GM23338 (cell line): Measurements from ENCODE around the gene ZMYND19. TPM values are rescaled to one million over a fixed set of nuclear protein-coding genes. Genes with fewer than 3 reads are reported as not detected.

Experiments
- ATAC-seq: fragments of 200-7000 bp; cut with Tn5 transposase; 3 replicates; pipeline ENCODE4 v1.9.1; 2020
- DNase-seq: peaks from one replicate; pipeline ENCODE4 v3.0.0-alpha.2; 2015; ENCODE audit warnings: low spot score
- H2AFZ ChIP-seq: fragments of 200-600 bp; sonication (generic); 2 replicates; pipeline ENCODE4 v1.8.0; 2016; ENCODE audit warnings: antibody characterized with exemption, mild to moderate bottlenecking, moderate library complexity
- H3F3A ChIP-seq: fragments of 200-600 bp; sonication (generic); replicated peaks from 2 replicates; pipeline ENCODE4 v1.8.0; 2017; ENCODE audit warnings: antibody characterized with exemption, mixed run types, low read depth
- H3K27ac ChIP-seq: fragments of 200-600 bp; sonication (generic); 2 replicates; pipeline ENCODE4 v1.6.1; 2016; ENCODE audit warnings: low read depth
- H3K27me3 ChIP-seq: fragments of 200-600 bp; sonication (generic); 2 replicates; pipeline ENCODE4 v1.8.0; 2016; ENCODE audit warnings: mild to moderate bottlenecking, mixed run types, moderate library complexity; ENCODE audit not compliant: insufficient read depth
- H3K36me3 ChIP-seq: fragments of 200-600 bp; sonication (generic); 2 replicates; pipeline ENCODE4 v1.8.0; 2016; ENCODE audit warnings: mild to moderate bottlenecking; ENCODE audit not compliant: insufficient read depth
- H3K4me1 ChIP-seq: fragments of 200-600 bp; sonication (generic); 2 replicates; pipeline ENCODE4 v1.8.0; 2016; ENCODE audit warnings: mild to moderate bottlenecking, moderate library complexity; ENCODE audit not compliant: insufficient read depth
- H3K4me2 ChIP-seq: fragments of 200-600 bp; sonication (generic); 2 replicates; pipeline ENCODE4 v1.7.1; 2017; ENCODE audit warnings: mixed run types
- H3K4me3 ChIP-seq: fragments of 200-600 bp; sonication (generic); 2 replicates; pipeline ENCODE4 v1.6.1; 2016; ENCODE audit warnings: mixed run types
- H3K79me2 ChIP-seq: fragments of 200-600 bp; sonication (generic); replicated peaks from 2 replicates; pipeline ENCODE4 v1.8.0; 2017; ENCODE audit warnings: mild to moderate bottlenecking; ENCODE audit not compliant: insufficient read depth
- H3K9me2 ChIP-seq: fragments of 200-600 bp; sonication (generic); 2 replicates; pipeline ENCODE4 v1.8.0; 2017; ENCODE audit not compliant: insufficient read depth
- H4K20me1 ChIP-seq: fragments of 200-600 bp; sonication (generic); replicated peaks from 2 replicates; pipeline ENCODE4 v1.8.0; 2017; ENCODE audit warnings: mild to moderate bottlenecking; ENCODE audit not compliant: insufficient read depth
- H3K27ac Mint-ChIP-seq: 2 replicates; pipeline ENCODE4 v1.8.0; 2020; ENCODE audit warnings: inconsistent platforms, mild to moderate bottlenecking, moderate library complexity, mixed read lengths
- H3K27me3 Mint-ChIP-seq: 3 replicates; pipeline ENCODE4 v1.8.0; 2022; ENCODE audit warnings: low read depth, mild to moderate bottlenecking, moderate library complexity, mixed read lengths, inconsistent platforms; ENCODE audit not compliant: insufficient read depth, poor library complexity
- H3K36me3 Mint-ChIP-seq: 3 replicates; pipeline ENCODE4 v1.8.0; 2021; ENCODE audit warnings: low read depth, mild to moderate bottlenecking, inconsistent platforms, moderate library complexity, mixed read lengths
- H3K4me1 Mint-ChIP-seq: 3 replicates; pipeline ENCODE4 v1.8.0; 2020; ENCODE audit warnings: mild to moderate bottlenecking, inconsistent platforms, mixed read lengths
- H3K4me3 Mint-ChIP-seq: 3 replicates; pipeline ENCODE4 v1.8.0; 2021; ENCODE audit warnings: moderate library complexity, mild to moderate bottlenecking, inconsistent platforms, mixed read lengths
- H3K9me3 Mint-ChIP-seq: 3 replicates; pipeline ENCODE4 v1.8.0; 2020; ENCODE audit warnings: moderate library complexity, mild to moderate bottlenecking, inconsistent platforms, mixed read lengths
- CREB1 ChIP-seq: fragments of 250-450 bp; sonication (Bioruptor Pico); IDR thresholded peaks from 2 replicates; pipeline ENCODE4 v1.5.0; 2020; ENCODE audit warnings: low read depth, mild to moderate bottlenecking, moderate library complexity
- EZH2 ChIP-seq: fragments of 200-600 bp; sonication (generic); IDR thresholded peaks from one replicate; pipeline ENCODE4 v1.8.0; 2017; ENCODE audit warnings: antibody characterized with exemption, mild to moderate bottlenecking, low read depth; ENCODE audit not compliant: unreplicated experiment
- EZH2phosphoT487 ChIP-seq: fragments of 200-600 bp; sonication (generic); IDR thresholded peaks from one replicate; pipeline ENCODE4 v1.8.1; 2018; ENCODE audit warnings: antibody characterized with exemption; ENCODE audit not compliant: unreplicated experiment
- JUNB ChIP-seq: IDR thresholded peaks from one replicate; pipeline ENCODE4 v1.6.1; 2016; ENCODE audit warnings: antibody characterized with exemption; ENCODE audit not compliant: unreplicated experiment
- NANOG ChIP-seq: IDR thresholded peaks from 2 replicates; pipeline ENCODE4 v1.6.1; 2016; ENCODE audit warnings: antibody characterized with exemption, borderline replicate concordance
- POLR2AphosphoS5 ChIP-seq: IDR thresholded peaks from 2 replicates; pipeline ENCODE4 v1.6.1; 2016; ENCODE audit warnings: antibody characterized with exemption, low read depth
- STAT1 ChIP-seq: IDR thresholded peaks from one replicate; pipeline ENCODE4 v1.6.1; 2016; ENCODE audit warnings: antibody characterized with exemption; ENCODE audit not compliant: unreplicated experiment
- ZNF114 ChIP-seq: fragments of 250-450 bp; sonication (Bioruptor Pico); IDR thresholded peaks from 2 replicates; pipeline ENCODE4 v1.5.0; 2020; ENCODE audit warnings: mild to moderate bottlenecking, moderate library complexity
- ZNF331 ChIP-seq: fragments of 250-450 bp; sonication (Bioruptor Pico); IDR thresholded peaks from 2 replicates; pipeline ENCODE4 v1.5.0; 2020; ENCODE audit warnings: low read depth, mild to moderate bottlenecking, moderate library complexity
- polyA plus RNA-seq: library from polyadenylated mRNA; unstranded; fragments of >200 nt; fragmentation: Nextera tagmentation; extraction: Ambion mirVana; gene quantifications from 2 replicates; pipeline ENCODE4 v1.2.1, GENCODE V29; 2016
- total RNA-seq: library from RNA; depleted of rRNA; stranded (reverse); fragments of >200 nt; shearing (Covaris generic); gene quantifications from 2 replicates; pipeline ENCODE4 v1.2.3, GENCODE V29; 2014
- TF ChIP-seq, protein P1 (sequence below): fragments of 250-450 bp; sonication (Bioruptor Pico); IDR thresholded peaks from 2 replicates; pipeline ENCODE4 v1.5.0; 2020; ENCODE audit warnings: mild to moderate bottlenecking, moderate library complexity
- TF ChIP-seq, protein P2 (sequence below): IDR thresholded peaks from 2 replicates; pipeline ENCODE4 v1.6.1; 2016; ENCODE audit warnings: antibody characterized with exemption
- TF ChIP-seq, protein P3 (sequence below), 2 experiments: fragments of 200-600 bp in 1 of 2; sonication (generic) in 1 of 2; conservative IDR thresholded peaks; 2 replicates each; pipeline versions ENCODE4 v1.5.1 to v1.6.1; 2016 to 2017; ENCODE audit warnings: antibody characterized with exemption in 2 of 2, low read depth in 2 of 2, mild to moderate bottlenecking in 2 of 2, moderate library complexity in 1 of 2
- TF ChIP-seq, protein P4 (sequence below): IDR thresholded peaks from one replicate; pipeline ENCODE4 v1.6.1; 2018; ENCODE audit warnings: antibody characterized with exemption; ENCODE audit not compliant: unreplicated experiment

The ZMYND19 gene
- total and polyA plus RNA-seq, 2 experiments from 2014 or later: 25.8 to 58.5 TPM

DNA sequence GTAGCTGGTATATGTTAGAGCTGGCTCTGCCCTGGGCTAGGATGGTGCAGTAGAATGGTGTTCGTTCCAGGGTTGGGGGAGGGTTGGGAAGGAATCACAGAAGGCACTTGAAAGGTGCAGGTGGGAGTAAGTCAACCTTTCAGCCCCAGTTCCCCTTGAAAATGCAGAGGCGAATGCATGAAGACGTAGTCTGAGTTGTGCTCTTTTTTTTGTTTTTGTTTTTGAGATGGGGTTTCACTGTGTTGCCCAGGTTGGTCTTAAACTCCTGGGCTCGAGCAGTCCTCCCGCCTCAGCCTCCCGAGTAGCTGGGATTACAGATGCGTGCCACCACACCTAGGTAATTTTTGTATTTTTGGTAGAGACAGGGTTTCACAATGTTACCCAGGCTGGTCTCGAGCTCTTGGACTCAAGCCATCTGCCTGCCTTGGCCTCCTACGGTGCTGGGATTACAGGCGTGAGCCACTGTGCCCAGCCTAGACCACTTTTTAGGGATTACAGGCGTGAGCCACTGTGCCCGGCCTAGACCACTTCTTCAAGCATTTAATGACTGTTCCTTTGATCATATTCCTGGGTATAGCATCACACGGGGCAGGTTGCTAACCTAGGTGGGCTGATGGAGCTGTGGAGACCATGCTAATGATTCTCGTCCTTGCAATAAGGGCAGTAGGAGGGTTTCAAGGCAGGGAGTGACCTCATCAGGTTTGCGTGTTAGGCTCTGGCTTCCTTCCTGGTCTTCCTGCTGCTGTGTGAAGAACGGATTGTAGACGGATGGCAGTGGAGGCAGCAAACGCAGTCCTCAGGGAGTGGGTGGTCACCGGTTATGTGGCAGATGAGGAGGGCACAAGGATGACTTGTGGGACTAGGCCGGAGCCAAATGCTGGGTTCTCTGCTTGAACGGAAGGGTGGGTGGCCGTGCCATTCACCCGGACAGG lies 42.2 kb upstream of the ZMYND19 start:
- Histone ChIP-seq H3K4me2 (0 out of 2 replicates have a peak overlapping the region, but pooled peaks have one; percentile 26), H2AFZ (no peak overlapping the region), H3K4me3 (no peak overlapping the region), H4K20me1 (peaks cover 61% of the 10 kb centered on the region), H3K27ac (peak overlapping the region; percentile 66; the same call in 1 of the 2 replicates), H3F3A (no peaks in the 10 kb centered on the region; the same call in 1 of the 2 replicates), H3K27me3 (no peaks in the 10 kb centered on the region), H3K79me2 (peaks cover 100% of the 10 kb centered on the region), H3K4me1 (peaks cover 28% of the 10 kb centered on the region), H3K9me2 (no peaks in the 10 kb centered on the region), H3K36me3 (no peaks in the 10 kb centered on the region)
- DNase-seq (no peak), ATAC-seq (peak; percentile 43)
- H3K4me1 Mint-ChIP-seq: peaks cover 43% of the 10 kb centered on the region
- H3K9me3 Mint-ChIP-seq: no peaks in the 10 kb centered on the region
- no peak overlapping the region; the same call in 2 of the 3 replicates for H3K4me3 Mint-ChIP-seq
- H3K27me3 Mint-ChIP-seq: peaks cover 5% of the 10 kb centered on the region
- 0 out of 2 replicates have a peak overlapping the region, but pooled peaks have one; percentile 43 for H3K27ac Mint-ChIP-seq
- no peak for TF ChIP-seq ZNF114
- TF ChIP-seq, protein P1, sequence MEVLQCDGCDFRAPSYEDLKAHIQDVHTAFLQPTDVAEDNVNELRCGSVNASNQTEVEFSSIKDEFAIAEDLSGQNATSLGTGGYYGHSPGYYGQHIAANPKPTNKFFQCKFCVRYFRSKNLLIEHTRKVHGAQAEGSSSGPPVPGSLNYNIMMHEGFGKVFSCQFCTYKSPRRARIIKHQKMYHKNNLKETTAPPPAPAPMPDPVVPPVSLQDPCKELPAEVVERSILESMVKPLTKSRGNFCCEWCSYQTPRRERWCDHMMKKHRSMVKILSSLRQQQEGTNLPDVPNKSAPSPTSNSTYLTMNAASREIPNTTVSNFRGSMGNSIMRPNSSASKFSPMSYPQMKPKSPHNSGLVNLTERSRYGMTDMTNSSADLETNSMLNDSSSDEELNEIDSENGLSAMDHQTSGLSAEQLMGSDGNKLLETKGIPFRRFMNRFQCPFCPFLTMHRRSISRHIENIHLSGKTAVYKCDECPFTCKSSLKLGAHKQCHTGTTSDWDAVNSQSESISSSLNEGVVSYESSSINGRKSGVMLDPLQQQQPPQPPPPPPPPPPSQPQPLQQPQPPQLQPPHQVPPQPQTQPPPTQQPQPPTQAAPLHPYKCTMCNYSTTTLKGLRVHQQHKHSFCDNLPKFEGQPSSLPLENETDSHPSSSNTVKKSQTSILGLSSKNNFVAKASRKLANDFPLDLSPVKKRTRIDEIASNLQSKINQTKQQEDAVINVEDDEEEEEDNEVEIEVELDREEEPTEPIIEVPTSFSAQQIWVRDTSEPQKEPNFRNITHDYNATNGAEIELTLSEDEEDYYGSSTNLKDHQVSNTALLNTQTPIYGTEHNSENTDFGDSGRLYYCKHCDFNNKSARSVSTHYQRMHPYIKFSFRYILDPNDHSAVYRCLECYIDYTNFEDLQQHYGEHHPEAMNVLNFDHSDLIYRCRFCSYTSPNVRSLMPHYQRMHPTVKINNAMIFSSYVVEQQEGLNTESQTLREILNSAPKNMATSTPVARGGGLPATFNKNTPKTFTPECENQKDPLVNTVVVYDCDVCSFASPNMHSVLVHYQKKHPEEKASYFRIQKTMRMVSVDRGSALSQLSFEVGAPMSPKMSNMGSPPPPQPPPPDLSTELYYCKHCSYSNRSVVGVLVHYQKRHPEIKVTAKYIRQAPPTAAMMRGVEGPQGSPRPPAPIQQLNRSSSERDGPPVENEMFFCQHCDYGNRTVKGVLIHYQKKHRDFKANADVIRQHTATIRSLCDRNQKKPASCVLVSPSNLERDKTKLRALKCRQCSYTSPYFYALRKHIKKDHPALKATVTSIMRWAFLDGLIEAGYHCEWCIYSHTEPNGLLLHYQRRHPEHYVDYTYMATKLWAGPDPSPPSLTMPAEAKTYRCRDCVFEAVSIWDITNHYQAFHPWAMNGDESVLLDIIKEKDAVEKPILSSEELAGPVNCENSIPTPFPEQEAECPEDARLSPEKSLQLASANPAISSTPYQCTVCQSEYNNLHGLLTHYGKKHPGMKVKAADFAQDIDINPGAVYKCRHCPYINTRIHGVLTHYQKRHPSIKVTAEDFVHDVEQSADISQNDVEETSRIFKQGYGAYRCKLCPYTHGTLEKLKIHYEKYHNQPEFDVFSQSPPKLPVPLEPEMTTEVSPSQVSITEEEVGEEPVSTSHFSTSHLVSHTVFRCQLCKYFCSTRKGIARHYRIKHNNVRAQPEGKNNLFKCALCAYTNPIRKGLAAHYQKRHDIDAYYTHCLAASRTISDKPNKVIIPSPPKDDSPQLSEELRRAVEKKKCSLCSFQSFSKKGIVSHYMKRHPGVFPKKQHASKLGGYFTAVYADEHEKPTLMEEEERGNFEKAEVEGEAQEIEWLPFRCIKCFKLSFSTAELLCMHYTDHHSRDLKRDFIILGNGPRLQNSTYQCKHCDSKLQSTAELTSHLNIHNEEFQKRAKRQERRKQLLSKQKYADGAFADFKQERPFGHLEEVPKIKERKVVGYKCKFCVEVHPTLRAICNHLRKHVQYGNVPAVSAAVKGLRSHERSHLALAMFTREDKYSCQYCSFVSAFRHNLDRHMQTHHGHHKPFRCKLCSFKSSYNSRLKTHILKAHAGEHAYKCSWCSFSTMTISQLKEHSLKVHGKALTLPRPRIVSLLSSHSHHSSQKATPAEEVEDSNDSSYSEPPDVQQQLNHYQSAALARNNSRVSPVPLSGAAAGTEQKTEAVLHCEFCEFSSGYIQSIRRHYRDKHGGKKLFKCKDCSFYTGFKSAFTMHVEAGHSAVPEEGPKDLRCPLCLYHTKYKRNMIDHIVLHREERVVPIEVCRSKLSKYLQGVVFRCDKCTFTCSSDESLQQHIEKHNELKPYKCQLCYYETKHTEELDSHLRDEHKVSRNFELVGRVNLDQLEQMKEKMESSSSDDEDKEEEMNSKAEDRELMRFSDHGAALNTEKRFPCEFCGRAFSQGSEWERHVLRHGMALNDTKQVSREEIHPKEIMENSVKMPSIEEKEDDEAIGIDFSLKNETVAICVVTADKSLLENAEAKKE (CRISPR knock-in tag): no peak
- no peak for TF ChIP-seq NANOG
- TF ChIP-seq, protein P2, sequence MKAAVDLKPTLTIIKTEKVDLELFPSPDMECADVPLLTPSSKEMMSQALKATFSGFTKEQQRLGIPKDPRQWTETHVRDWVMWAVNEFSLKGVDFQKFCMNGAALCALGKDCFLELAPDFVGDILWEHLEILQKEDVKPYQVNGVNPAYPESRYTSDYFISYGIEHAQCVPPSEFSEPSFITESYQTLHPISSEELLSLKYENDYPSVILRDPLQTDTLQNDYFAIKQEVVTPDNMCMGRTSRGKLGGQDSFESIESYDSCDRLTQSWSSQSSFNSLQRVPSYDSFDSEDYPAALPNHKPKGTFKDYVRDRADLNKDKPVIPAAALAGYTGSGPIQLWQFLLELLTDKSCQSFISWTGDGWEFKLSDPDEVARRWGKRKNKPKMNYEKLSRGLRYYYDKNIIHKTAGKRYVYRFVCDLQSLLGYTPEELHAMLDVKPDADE: no peak
- no peak for TF ChIP-seq EZH2
- no peak for TF ChIP-seq POLR2AphosphoS5
- TF ChIP-seq ZNF331 (CRISPR knock-in tag): no peak
- TF ChIP-seq STAT1: no peak
- TF ChIP-seq, protein P3, sequence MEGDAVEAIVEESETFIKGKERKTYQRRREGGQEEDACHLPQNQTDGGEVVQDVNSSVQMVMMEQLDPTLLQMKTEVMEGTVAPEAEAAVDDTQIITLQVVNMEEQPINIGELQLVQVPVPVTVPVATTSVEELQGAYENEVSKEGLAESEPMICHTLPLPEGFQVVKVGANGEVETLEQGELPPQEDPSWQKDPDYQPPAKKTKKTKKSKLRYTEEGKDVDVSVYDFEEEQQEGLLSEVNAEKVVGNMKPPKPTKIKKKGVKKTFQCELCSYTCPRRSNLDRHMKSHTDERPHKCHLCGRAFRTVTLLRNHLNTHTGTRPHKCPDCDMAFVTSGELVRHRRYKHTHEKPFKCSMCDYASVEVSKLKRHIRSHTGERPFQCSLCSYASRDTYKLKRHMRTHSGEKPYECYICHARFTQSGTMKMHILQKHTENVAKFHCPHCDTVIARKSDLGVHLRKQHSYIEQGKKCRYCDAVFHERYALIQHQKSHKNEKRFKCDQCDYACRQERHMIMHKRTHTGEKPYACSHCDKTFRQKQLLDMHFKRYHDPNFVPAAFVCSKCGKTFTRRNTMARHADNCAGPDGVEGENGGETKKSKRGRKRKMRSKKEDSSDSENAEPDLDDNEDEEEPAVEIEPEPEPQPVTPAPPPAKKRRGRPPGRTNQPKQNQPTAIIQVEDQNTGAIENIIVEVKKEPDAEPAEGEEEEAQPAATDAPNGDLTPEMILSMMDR (conservative IDR thresholded peaks at IDR 0.05; ENCODE audit: low read depth in 2 of 2): no peak
- TF ChIP-seq EZH2phosphoT487: no peak
- TF ChIP-seq, protein P4, sequence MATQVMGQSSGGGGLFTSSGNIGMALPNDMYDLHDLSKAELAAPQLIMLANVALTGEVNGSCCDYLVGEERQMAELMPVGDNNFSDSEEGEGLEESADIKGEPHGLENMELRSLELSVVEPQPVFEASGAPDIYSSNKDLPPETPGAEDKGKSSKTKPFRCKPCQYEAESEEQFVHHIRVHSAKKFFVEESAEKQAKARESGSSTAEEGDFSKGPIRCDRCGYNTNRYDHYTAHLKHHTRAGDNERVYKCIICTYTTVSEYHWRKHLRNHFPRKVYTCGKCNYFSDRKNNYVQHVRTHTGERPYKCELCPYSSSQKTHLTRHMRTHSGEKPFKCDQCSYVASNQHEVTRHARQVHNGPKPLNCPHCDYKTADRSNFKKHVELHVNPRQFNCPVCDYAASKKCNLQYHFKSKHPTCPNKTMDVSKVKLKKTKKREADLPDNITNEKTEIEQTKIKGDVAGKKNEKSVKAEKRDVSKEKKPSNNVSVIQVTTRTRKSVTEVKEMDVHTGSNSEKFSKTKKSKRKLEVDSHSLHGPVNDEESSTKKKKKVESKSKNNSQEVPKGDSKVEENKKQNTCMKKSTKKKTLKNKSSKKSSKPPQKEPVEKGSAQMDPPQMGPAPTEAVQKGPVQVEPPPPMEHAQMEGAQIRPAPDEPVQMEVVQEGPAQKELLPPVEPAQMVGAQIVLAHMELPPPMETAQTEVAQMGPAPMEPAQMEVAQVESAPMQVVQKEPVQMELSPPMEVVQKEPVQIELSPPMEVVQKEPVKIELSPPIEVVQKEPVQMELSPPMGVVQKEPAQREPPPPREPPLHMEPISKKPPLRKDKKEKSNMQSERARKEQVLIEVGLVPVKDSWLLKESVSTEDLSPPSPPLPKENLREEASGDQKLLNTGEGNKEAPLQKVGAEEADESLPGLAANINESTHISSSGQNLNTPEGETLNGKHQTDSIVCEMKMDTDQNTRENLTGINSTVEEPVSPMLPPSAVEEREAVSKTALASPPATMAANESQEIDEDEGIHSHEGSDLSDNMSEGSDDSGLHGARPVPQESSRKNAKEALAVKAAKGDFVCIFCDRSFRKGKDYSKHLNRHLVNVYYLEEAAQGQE: no peak
- no peak for TF ChIP-seq CREB1 (CRISPR knock-in tag)
- no peak for TF ChIP-seq JUNB
- no peaks in the 10 kb centered on the region for H3K36me3 Mint-ChIP-seq
